K562 (cell line): ENCODE data around the gene HOXC11. TPM values are rescaled to one million over a fixed set of nuclear protein-coding genes. Genes with fewer than 3 reads are reported as not detected.

Experiments
- ARHGAP35 ChIP-seq: fragments of 450-650 bp; IDR thresholded peaks from 2 replicates; pipeline ENCODE4 v1.6.1; 2018; ENCODE audit not compliant: partially characterized antibody
- CC2D1A ChIP-seq: fragments of 450-650 bp; IDR thresholded peaks from 2 replicates; pipeline ENCODE4 v1.6.1; 2017; ENCODE audit warnings: mild to moderate bottlenecking
- ETV6 ChIP-seq, 3 experiments: fragments of 150-350 bp in 1 of 3; sonication (generic) in 1 of 3; formaldehyde crosslinking in 1 of 3; IDR thresholded peaks; 2 replicates each; pipeline versions ENCODE4 v1.6.1 to v1.8.0; 2014 to 2022; ENCODE audit warnings: borderline replicate concordance in 2 of 3, low read depth in 2 of 3, antibody characterized with exemption in 1 of 3, low read length in 1 of 3, mild to moderate bottlenecking in 1 of 3, missing genetic modification reagents in 1 of 3
- KDM2B ChIP-seq: fragments of 250-450 bp; sonication (Bioruptor Pico); IDR thresholded peaks from 2 replicates; pipeline ENCODE4 v1.8.0; 2021; ENCODE audit warnings: mild to moderate bottlenecking, moderate library complexity
- MAFG ChIP-seq: fragments of 450-650 bp; conservative IDR thresholded peaks from 2 replicates; pipeline ENCODE4 v1.6.1; 2016; ENCODE audit warnings: missing genetic modification characterization, missing compliant biosample characterization
- RFX5 ChIP-seq: IDR thresholded peaks from 2 replicates; pipeline ENCODE4 v1.6.1; 2011; ENCODE audit warnings: low read depth, mild to moderate bottlenecking, improper control_type of control experiment, low read length
- TAF7 ChIP-seq: fragments of 450-650 bp; IDR thresholded peaks from 2 replicates; pipeline ENCODE4 v1.6.1; 2016; ENCODE audit warnings: missing genetic modification characterization, missing compliant biosample characterization
- TGIF2 ChIP-seq: sonication (generic); formaldehyde crosslinking; IDR thresholded peaks from 2 replicates; pipeline ENCODE4 v1.8.1; 2022; ENCODE audit warnings: mild to moderate bottlenecking, missing genetic modification reagents, moderate library complexity
- ZBTB17 ChIP-seq: fragments of 450-650 bp; formaldehyde crosslinking; IDR thresholded peaks from 2 replicates; pipeline ENCODE4 v1.4.0; 2020; ENCODE audit warnings: mild to moderate bottlenecking
- ZBTB7A ChIP-seq: IDR thresholded peaks from 2 replicates; pipeline ENCODE4 v1.6.1; 2011; ENCODE audit warnings: low read depth, mild to moderate bottlenecking, low read length, moderate library complexity, borderline replicate concordance; ENCODE audit not compliant: control insufficient read depth
- ZNF165 ChIP-seq: fragments of 250-450 bp; sonication (Bioruptor Pico); IDR thresholded peaks from 2 replicates; pipeline ENCODE4 v1.4.0; 2020; ENCODE audit warnings: borderline replicate concordance
- polyA plus RNA-seq, 8 experiments: library from polyadenylated mRNA; depleted of rRNA in 4 of 8; stranded (reverse) in 5 of 8; unstranded in 3 of 8; fragments of >200 nt; fragmentation: Nextera tagmentation in 2 of 8; fragmentation: Illumina TruSeq in 1 of 8; extraction: Ambion mirVana in 2 of 8; extraction: Trizol in 1 of 8; gene quantifications; 2 replicates each; pipeline versions ENCODE4 v1.2.1 to v1.2.3, GENCODE V29; 2011 to 2014; ENCODE audit warnings: inconsistent platforms in 1 of 8, missing spikeins in 1 of 8
- total RNA-seq, 7 experiments: library from RNA; depleted of rRNA in 6 of 7; stranded (reverse); fragments of >200 nt in 6 of 7; fragmentation: Illumina TruSeq in 2 of 7; extraction: Trizol in 2 of 7; gene quantifications; 2 replicates each; pipeline versions ENCODE4 v1.2.1 to v1.2.3, GENCODE V29; 2011 to 2021; ENCODE audit warnings: low replicate concordance in 1 of 7
- TF ChIP-seq, protein P1 (sequence below): sonication (generic); formaldehyde crosslinking; IDR thresholded peaks from 2 replicates; pipeline ENCODE4 v1.8.0; 2022; ENCODE audit warnings: missing genetic modification reagents, mild to moderate bottlenecking, borderline replicate concordance
- TF ChIP-seq, protein P2 (sequence below), 2 experiments: fragments of 200-800 bp in 1 of 2; sonication (Bioruptor generic) in 1 of 2; sonication (generic) in 1 of 2; formaldehyde crosslinking in 1 of 2; IDR thresholded peaks in 1 of 2; conservative IDR thresholded peaks in 1 of 2; 2 replicates each; pipeline versions ENCODE4 v1.5.0 to v1.6.1; 2016 to 2020; ENCODE audit warnings: missing compliant biosample characterization in 1 of 2, missing genetic modification characterization in 1 of 2, missing genetic modification reagents in 1 of 2
- TF ChIP-seq, protein P3 (sequence below): sonication (generic); formaldehyde crosslinking; IDR thresholded peaks from 2 replicates; pipeline ENCODE4 v1.8.0; 2022; ENCODE audit warnings: missing genetic modification reagents, mild to moderate bottlenecking, moderate library complexity, borderline replicate concordance
- TF ChIP-seq, protein P4 (sequence below): sonication (generic); formaldehyde crosslinking; IDR thresholded peaks from 2 replicates; pipeline ENCODE4 v1.9.0; 2022; ENCODE audit warnings: mild to moderate bottlenecking, missing genetic modification reagents
- TF ChIP-seq, protein P5 (sequence below), 3 experiments: fragments of 200-800 bp in 1 of 3; fragments of 250-450 bp in 1 of 3; fragments of 450-650 bp in 1 of 3; sonication (Bioruptor Pico) in 1 of 3; sonication (Bioruptor generic) in 1 of 3; formaldehyde crosslinking in 1 of 3; IDR thresholded peaks; 2 replicates each; pipeline versions ENCODE4 v1.6.1 to v1.8.0; 2016 to 2022; ENCODE audit warnings: mild to moderate bottlenecking in 2 of 3, missing genetic modification characterization in 2 of 3, missing compliant biosample characterization in 1 of 3, moderate library complexity in 1 of 3

The HOXC11 gene
- total and polyA plus RNA-seq, 9 of the 15 experiments (the other 6 are each of a cell fraction or from before 2014, with no cell fraction given) = not detected

DNA sequence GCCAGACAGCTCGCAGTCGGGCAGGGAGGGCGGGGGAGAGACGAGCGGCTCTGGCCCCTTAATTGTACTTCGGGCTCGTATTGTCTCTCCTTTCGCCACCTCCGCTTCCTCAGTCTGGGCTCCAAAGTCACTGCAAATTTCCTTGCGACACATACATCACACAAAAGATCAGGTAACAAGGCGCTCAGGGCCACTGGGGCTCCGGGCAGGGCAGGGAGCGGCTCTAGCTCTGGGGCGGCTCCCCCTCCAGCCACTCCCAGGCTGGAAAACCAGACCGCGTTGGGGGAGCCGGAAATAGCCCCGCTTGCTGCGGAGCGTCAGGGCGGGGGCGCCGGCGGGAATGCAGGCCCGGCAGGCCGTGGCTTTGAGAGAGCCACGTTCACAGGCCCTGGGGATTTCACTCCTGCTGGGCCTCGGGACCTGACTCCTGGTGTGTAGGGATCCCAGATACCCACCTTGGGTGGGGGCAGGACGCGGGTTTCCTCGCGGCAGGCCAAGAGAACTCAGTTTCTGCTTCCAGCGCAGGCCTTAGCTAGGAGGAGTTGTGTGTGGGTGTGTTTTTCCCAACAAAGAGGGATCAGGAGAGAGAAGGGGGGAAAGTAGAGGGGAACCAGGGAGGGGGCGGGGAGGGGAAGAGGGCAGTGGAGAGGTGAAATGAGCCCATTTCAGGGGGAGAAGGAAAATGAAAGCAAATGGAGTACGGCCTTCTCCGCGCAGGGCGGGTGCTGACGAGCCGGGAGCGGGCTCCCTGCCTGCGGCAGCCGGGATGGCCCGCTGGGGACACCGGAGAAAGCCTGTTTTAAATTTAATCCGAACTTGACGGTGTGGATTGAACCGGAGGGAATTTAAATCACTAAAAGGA lies 22.7 kb downstream of the HOXC11 start (continued):
- no peak for TF ChIP-seq RFX5
- TF ChIP-seq CC2D1A = no peak
- TF ChIP-seq ETV6 (IDR thresholded peaks at IDR 0.05; ENCODE audit: borderline replicate concordance in 1 of 2, low read depth in 2 of 2, low read length in 1 of 2) = peak in 1 of 2 experiments; percentile 65; a peak in 1 of 4 replicates
- TF ChIP-seq ETV6 (CRISPR knock-in tag; IDR thresholded peaks at IDR 0.05; ENCODE audit: borderline replicate concordance) = no peak
- TF ChIP-seq MAFG (tag) = no peak
- TF ChIP-seq, protein P1, sequence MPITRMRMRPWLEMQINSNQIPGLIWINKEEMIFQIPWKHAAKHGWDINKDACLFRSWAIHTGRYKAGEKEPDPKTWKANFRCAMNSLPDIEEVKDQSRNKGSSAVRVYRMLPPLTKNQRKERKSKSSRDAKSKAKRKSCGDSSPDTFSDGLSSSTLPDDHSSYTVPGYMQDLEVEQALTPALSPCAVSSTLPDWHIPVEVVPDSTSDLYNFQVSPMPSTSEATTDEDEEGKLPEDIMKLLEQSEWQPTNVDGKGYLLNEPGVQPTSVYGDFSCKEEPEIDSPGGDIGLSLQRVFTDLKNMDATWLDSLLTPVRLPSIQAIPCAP = 0 out of 2 replicates have a peak, but pooled peaks have one; percentile 68
- TF ChIP-seq, protein P2, sequence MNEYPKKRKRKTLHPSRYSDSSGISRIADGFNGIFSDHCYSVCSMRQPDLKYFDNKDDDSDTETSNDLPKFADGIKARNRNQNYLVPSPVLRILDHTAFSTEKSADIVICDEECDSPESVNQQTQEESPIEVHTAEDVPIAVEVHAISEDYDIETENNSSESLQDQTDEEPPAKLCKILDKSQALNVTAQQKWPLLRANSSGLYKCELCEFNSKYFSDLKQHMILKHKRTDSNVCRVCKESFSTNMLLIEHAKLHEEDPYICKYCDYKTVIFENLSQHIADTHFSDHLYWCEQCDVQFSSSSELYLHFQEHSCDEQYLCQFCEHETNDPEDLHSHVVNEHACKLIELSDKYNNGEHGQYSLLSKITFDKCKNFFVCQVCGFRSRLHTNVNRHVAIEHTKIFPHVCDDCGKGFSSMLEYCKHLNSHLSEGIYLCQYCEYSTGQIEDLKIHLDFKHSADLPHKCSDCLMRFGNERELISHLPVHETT (CRISPR knock-in tag; conservative IDR thresholded peaks at IDR 0.05 in 1 of 2, IDR thresholded peaks at IDR 0.05 in 1 of 2) = peak in 1 of 2 experiments; percentile 52; a peak in 2 of 4 replicates
- peak; percentile 48; the same call in 1 of the 2 replicates for TF ChIP-seq TGIF2 (CRISPR knock-in tag)
- peak; percentile 86; the same call in 1 of the 2 replicates for TF ChIP-seq ZBTB7A
- no peak for TF ChIP-seq ARHGAP35
- TF ChIP-seq TAF7 (tag) = peak; percentile 68
- TF ChIP-seq, protein P3, sequence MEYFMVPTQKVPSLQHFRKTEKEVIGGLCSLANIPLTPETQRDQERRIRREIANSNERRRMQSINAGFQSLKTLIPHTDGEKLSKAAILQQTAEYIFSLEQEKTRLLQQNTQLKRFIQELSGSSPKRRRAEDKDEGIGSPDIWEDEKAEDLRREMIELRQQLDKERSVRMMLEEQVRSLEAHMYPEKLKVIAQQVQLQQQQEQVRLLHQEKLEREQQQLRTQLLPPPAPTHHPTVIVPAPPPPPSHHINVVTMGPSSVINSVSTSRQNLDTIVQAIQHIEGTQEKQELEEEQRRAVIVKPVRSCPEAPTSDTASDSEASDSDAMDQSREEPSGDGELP (CRISPR knock-in tag) = peak; percentile 52; the same call in 1 of the 2 replicates
- TF ChIP-seq ZNF165 (CRISPR knock-in tag) = no peak
- TF ChIP-seq ZBTB17 = 0 out of 2 replicates have a peak, but pooled peaks have one; percentile 40
- TF ChIP-seq, protein P4, sequence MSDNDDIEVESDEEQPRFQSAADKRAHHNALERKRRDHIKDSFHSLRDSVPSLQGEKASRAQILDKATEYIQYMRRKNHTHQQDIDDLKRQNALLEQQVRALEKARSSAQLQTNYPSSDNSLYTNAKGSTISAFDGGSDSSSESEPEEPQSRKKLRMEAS (CRISPR knock-in tag) = peak; percentile 41; the same call in 1 of the 2 replicates
- no peak for TF ChIP-seq KDM2B (CRISPR knock-in tag)
- TF ChIP-seq, protein P5, sequence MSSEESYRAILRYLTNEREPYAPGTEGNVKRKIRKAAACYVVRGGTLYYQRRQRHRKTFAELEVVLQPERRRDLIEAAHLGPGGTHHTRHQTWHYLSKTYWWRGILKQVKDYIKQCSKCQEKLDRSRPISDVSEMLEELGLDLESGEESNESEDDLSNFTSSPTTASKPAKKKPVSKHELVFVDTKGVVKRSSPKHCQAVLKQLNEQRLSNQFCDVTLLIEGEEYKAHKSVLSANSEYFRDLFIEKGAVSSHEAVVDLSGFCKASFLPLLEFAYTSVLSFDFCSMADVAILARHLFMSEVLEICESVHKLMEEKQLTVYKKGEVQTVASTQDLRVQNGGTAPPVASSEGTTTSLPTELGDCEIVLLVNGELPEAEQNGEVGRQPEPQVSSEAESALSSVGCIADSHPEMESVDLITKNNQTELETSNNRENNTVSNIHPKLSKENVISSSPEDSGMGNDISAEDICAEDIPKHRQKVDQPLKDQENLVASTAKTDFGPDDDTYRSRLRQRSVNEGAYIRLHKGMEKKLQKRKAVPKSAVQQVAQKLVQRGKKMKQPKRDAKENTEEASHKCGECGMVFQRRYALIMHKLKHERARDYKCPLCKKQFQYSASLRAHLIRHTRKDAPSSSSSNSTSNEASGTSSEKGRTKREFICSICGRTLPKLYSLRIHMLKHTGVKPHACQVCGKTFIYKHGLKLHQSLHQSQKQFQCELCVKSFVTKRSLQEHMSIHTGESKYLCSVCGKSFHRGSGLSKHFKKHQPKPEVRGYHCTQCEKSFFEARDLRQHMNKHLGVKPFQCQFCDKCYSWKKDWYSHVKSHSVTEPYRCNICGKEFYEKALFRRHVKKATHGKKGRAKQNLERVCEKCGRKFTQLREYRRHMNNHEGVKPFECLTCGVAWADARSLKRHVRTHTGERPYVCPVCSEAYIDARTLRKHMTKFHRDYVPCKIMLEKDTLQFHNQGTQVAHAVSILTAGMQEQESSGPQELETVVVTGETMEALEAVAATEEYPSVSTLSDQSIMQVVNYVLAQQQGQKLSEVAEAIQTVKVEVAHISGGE (CRISPR knock-in tag; IDR thresholded peaks at IDR 0.05) = peak in 2 of 3 experiments; percentile 74 to 85; a peak in 4 of 6 replicates
